ENCODE results near the gene CBARP.
"Not testable (repeated sequence)": the region's sequence is repeated elsewhere in the genome, so short reads cannot be mapped to it uniquely, and the experiment has no call there.

The CBARP gene

GRCh38 chr19:1205114-1206099 lies 32.4 kb downstream of the CBARP start, which contains the start of gene STK11:
Gene STK11, plus strand, starts transcription at chr19:1205778. Its CDS starts 1,136 bp downstream, at chr19:1206914.
- no peak for TF ChIP-seq CTCF (IDR thresholded peaks at IDR 0.05; ENCODE audit: insufficient read depth, missing control alignments)
- peak; percentile 99 for DNase-seq (ENCODE audit: insufficient read length, low spot score)
- FAIRE-seq, result no peak

- DNase-seq (ENCODE audit: insufficient read length, low spot score); FAIRE-seq: not testable (repeated sequence)
Observed at GRCh38 chr19:1200614-1201013, 37.2 kb downstream of the CBARP start.

- TF ChIP-seq CTCF (IDR thresholded peaks at IDR 0.05; ENCODE audit: insufficient read depth, missing control alignments), result no peak
- FAIRE-seq (no peak), DNase-seq (ENCODE audit: insufficient read length, low spot score) (no peak)
Observed at GRCh38 chr19:1199531-1199930, 38.3 kb downstream of the CBARP start.

GRCh38 chr19:1189419-1189818 lies 48.4 kb downstream of the CBARP start:
- DNase-seq (ENCODE audit: insufficient read length, low spot score), result no peak
- no peak for FAIRE-seq
- TF ChIP-seq CTCF (IDR thresholded peaks at IDR 0.05; ENCODE audit: insufficient read depth, missing control alignments), result no peak

- TF ChIP-seq CTCF (IDR thresholded peaks at IDR 0.05; ENCODE audit: insufficient read depth, missing control alignments), result no peak
- DNase-seq (ENCODE audit: insufficient read length, low spot score) (no peak), FAIRE-seq (no peak)
Observed at GRCh38 chr19:1183543-1184172, 54.1 kb downstream of the CBARP start.

- no peak for DNase-seq (ENCODE audit: insufficient read length, low spot score)
- no peak for TF ChIP-seq CTCF (IDR thresholded peaks at IDR 0.05; ENCODE audit: insufficient read depth, missing control alignments)
- no peak for FAIRE-seq
Observed at GRCh38 chr19:1182727-1183126, 55.1 kb downstream of the CBARP start.

GRCh38 chr19:1182068-1182467 lies 55.7 kb downstream of the CBARP start:
- TF ChIP-seq CTCF (IDR thresholded peaks at IDR 0.05; ENCODE audit: insufficient read depth, missing control alignments), result no peak
- FAIRE-seq, result no peak
- DNase-seq (ENCODE audit: insufficient read length, low spot score), result no peak
